ENCODE measurements around the gene SNAP25.

The SNAP25 gene

DNA sequence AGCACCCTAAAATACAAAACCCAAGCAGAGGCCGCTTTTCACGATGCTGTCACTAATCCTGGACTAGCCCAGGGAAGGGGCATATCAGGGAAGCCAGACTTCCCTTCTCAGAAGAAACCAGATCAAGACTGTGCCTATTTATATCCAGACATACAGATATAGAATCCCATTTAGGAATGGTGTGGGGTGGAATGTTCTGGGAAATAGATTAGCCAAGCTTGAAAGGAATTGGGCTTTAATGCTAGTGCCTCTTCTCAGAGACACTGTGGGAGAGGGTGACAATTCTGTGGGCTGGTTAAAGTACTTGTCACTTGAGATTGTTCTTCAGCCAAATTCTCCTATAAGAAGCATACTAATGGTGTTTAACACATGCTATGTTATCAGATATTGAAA is 45.5 kb downstream of the SNAP25 start:
- DNase-seq: no peak

DNA sequence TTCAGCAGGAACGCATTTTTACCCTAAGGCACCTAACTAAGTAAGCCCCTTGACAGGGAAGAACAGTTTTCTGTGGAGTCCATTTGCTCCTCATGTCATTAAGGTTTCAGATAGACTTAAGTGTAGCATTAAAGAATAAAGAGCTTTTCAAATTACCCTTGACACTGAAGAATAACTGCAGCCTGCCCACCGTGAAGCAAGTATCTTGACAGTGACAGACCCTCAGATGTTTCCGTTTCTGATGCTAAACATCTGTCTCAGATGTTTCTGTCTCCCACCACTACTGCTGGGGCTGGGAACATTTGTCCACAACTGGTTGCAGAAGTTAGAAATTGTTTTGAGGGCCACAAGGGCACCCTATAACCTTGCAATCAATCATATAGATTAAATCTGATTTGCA is 50.0 kb downstream of the SNAP25 start:
- no peak for DNase-seq

DNA sequence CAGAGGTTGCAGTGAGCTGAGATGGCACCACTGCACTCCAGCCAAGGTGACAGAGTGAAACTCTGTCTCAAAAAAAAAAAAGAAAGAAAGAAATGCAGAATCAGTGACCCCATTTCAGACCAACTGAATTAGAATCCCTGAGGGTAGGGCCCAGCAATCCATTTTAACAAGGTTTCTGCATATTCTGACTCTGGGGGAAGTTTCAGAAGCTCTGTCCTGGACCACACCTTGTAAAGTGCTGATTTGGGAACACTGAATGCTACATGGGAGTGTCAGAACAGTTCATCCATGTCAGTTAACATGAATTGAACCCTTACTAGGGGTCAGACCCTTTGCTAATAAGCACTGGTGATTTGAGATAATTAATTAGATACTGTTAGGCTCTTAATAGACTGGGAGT is 52.0 kb downstream of the SNAP25 start:
- DNase-seq: no peak

DNA sequence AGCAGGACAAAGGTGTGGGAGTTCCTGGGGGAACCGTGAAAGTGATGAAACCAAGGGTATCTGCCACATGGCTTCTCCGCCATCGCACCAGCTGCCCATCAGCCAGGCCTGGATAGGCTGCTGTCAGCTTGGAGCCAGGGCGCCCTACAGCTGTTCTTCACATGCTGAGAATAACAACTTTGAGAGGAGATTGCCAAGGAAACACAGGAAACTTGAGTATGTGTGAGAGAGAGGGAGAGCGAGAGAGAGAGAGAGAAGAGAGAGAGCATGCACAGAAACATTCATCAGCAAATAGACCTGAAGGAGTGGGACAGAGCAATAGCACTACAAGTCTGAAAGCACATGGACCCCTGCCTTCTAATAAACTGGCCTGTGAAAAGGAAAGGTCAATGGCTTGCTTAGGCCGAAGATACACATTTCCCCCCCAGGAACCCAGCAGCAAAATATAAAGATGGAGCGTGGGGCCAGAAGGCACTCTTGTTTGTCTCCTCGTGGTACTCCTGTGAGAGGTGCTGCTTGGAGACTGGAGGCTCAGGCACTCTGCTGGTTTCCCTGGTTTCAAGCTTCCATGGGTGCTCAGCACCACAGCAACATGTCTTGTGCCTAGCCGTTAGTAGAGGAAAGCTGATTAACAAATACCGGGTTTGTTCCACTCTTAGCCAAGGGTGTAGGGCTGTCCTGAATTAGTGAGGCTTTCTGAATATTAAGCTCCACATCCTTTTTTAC is 53.0 kb downstream of the SNAP25 start:
- no peak for DNase-seq

DNA sequence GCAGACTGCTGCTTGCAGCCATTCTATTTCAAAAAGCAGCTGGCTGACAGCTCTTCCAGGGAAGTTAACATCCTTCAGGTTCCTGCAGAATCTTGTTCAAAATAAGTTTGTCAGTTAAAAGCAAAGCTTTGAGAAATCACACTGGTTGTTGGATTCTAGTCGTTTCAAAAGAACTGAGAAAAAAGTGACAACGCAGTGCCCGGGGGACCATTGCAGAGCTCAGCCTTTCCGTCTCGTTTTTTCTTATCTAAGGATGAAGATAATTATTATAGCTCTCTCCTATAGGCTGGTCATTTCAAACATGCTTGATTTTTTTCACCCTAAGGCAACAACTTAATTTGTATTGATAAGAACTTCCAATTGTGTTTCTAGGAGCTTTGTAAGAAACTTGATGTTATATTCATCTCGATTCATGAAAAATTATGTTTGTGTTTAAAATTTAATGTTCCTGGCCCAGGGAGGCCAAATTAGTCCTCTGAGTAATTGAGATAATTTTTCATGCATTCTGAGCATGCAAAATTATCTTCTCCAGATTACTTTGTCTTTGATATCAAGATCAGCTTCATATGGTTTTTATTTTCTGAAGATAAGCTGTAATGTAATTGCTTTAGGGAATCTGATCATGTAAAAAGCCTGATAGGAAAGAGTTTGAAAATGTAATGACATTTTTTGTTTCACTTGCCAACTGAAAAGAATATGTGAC is 58.4 kb downstream of the SNAP25 start:
- DNase-seq: no peak

DNA sequence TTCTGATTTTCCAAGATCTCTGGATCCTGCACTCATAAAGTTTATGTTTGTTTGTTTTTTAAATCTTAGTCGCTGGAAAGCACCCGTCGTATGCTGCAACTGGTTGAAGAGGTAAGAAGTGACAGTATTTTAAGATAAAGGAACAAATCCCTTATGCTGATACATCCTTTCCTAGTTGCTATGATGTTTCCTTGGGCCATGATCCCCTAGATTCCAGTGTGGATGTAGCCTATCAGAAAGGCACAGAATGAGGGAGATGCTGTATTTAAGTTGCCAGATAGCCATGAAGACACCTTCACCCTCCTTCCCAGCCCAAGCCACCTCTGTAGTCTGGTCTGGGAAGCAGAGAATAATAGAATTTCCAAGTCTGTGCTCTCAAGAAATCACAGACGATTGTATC is 59.0 kb downstream of the SNAP25 start:
- DNase-seq: no peak

DNA sequence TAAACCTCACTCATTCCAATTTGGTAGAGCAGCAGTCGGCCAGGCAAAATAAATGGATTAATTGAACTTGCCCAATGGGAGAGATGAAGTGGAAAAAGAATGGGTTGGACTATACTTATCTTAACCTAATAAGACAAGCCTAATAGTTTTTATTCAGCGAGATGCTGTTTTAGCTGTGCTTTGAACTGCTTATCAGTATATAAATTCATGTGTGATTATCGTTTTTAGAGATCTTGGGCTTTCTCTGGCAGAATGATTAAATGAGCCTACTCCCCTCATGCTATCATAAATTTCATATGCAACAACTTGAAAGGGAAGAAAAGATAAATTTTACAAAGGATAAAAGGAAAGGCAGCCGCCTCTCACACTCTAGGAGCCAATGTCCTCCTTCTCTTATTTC is 59.8 kb downstream of the SNAP25 start:
- DNase-seq: no peak

DNA sequence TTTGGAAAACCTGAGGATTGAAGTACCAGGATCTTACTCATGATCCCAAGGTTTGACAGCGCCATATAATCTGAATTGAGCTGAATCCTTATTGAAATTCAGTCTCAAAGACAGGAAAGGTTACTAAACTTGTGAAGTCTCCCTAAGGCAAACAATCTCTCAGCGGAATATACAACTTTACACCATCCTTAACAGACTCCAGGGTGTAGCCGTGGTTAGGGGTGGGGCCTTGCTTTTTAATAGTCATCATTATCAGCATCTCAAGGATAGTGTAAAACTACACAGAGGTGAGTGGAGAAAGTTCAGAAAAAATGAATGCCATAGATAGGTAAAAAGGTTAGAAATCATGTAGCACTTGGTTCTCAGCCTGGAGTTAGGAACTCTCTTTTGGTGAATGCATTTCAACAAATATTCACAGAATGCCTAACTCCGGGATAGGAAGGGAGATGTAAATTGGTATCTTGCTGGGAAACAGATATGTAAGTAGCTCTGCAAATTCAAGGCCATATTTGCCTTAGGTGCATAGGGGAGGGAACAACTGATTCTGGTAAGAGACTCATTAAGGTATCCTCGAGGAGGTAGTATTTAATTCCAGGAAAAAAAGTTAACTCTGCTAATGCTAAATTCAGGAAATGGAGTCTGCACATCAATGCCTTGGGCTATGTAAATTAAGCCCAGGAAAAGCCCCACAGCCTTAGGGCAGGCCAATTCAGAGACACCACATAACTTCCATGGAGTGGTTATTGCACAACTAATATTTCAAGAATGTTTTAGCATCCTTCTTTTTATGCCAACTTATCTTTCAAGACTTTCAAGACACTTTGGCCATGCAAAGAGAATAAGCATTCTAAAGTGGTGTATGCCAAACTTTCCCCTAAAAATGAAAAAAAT is 61.6 kb downstream of the SNAP25 start:
- peak; percentile 23 for DNase-seq

DNA sequence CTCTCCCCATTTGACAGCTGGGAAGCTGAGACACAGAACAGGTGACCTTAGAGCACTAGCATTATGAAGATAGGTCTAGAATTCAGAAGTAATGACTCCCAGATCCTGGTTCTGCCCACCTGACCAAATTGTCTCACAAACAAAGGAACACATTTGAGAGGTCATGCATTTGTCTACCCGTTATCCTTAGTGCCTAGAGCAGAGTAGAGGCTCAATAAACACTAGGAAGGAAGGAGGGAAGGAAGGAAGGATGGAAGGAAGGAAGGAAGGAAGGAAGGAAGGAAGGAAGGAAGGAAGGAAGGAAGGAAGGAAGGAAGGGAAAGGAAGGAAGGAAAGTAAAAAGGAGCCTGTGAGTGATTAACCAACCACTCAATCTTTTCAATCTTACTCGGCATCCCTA is 63.3 kb downstream of the SNAP25 start:
- no peak for DNase-seq

DNA sequence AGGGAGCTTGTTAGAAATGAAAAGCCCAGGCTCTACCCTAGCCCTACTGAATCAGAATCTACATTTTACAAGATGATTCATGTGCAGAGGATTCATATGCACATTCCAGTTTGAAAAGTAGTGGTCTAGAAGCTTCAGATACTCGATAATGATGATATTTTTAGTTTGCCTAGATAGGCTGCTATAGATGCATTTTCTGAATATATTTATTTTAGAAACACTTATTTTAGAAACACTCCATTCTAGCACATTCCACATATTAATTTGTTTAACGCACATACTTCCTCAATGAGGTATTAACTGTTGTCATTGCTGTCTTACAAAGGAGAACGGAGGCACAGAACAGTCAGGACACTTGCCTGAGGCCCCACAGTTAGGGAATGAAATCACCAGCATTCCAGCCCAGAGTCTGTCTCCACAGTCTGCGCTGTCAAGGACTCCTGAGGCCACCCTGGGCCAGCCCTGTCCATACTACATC is 64.4 kb downstream of the SNAP25 start:
- peak; percentile 70 for DNase-seq

DNA sequence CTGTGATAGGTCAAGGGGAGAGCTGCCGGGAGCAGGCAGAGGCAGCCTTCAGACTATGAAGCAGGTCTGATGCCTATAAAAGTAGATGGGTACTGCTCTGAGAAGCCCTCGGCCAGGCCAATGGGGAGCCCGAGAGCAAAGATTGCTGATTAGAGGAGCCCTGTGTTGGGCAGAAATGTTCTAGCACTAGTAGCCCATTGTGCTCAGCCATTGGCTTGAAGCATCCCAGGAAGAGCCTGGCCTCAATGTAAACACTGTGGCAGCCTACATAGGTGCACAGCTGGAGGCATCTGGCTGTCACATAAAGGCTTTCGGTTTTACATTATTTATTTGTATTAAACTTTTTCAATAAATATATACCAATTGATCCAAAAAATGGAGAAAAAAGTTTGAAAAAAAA is 67.7 kb downstream of the SNAP25 start:
- no peak for DNase-seq

DNA sequence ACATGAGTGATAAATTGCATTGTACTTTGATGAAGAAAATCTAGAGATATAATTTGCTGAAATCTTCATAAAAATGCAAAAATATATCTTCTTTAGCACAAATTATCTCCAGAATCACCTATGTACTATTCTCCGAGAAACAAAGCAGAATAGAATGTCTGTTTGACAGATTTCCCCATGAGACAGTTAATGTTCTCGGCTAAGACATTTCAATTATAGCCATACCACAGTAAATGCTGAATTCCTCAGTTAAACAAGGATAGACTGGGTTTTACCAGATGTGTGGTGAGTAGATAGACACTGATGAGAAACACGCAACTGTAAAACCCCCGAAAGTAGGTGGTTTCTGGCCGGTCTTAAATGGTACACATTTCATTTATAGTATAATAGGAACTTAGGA is 69.8 kb downstream of the SNAP25 start:
- DNase-seq: no peak

DNA sequence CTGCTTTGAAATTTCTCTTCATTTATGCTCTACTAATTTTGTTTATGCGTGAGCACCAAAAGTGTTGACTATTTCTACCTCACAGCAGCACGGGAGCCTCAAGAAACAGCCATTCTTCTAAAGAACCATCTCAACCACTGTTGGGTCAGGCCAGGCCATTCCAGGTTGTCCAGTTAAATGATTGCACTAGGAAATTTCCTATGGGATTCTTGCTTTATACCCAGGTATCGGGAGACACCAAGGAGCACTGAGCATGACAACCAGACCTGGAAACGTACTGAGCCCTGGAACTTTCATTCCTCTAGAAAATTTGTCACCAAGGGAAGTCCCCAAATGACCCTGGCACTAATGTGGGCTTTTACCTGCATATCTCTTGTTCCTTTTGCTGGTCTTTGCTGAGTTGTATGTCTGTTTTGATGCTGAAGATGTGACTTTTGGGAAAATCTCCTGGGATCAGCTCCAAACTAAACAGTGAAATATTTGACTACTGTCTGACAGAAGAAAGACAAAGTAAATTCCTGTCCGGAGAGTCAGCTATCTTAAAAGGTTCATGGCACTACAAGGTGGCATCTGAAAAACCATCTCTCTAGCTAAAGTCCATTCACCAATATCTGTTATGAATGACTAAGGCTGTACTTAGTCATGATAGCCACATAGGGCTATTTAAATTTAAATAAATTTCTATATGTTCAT is 70.5 kb downstream of the SNAP25 start:
- DNase-seq: no peak

DNA sequence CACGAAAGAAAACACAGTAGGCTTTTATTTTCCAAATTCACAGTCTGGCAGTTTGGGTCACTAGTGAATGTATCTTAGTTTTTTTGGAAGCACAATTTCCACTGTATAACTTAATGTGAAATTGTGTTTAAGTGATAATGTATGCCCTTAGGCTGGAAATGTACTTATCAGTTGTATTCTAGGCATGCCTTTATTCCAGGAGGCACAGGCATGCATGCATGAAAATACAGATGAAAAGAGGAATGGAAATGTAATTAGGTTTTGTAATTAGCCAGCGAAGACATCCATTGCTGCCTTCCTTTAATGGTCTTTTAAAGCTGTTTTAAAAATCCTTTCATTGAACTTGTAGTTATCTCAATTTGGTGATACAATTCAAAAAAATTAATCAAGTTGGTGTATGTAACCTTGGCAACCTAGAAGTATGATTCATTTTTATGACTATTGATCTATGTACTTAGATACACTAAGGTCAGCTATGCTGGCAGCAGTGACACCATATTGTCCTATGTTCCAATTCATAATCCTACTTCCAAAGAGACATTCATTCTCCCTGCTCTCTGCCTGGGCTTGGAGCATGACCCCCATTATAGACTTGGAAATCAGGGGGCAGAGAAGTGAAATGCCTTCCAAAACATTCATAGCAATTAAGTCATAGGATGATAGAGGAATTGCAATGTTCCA is 73.1 kb downstream of the SNAP25 start:
- DNase-seq: no peak

DNA sequence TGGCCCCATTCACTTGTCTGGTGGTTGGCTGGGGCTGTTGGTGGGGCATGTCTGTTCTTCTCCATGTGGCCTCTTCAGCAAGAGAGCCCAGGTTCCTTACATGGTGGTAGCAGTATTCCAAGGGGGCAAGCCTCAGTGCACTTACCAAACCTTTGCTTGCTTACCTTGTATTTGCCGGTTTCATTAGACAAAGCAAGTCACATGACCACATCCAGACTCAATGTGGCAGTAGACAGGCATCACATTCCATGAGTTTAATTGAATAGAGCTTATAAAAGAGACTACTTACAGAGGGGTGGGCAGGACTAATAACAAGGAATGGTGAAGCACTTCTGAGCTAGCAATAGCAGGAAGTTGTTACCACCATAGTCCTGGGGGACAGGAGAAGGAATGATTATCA is 78.6 kb downstream of the SNAP25 start:
- DNase-seq: no peak

DNA sequence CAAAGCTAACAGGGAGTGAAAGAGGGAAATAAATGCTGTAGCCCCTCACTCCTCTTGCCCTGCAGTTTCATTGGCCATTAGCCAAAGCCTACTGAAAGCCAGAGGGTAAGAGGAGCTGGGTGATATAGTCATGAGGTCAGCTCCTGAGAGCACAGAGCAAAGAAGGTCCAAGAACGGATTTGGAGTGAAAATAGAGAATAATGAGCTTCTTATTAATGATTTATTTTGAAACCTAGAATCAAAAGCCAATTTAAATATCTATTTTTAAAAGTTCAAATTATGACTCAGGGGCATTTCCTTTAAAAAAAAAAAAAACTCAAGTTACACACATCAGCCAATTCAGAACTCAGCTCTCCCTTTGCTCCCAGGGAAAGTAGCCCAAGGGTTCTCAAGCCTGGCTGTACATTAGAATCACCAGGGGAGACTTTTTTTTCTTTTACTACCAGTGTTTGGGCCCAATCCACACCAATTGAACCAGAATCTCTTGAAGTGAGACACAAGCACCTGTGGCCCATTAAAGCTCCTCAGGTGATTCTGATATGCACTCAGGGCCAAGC is 79.1 kb downstream of the SNAP25 start:
- no peak for DNase-seq

DNA sequence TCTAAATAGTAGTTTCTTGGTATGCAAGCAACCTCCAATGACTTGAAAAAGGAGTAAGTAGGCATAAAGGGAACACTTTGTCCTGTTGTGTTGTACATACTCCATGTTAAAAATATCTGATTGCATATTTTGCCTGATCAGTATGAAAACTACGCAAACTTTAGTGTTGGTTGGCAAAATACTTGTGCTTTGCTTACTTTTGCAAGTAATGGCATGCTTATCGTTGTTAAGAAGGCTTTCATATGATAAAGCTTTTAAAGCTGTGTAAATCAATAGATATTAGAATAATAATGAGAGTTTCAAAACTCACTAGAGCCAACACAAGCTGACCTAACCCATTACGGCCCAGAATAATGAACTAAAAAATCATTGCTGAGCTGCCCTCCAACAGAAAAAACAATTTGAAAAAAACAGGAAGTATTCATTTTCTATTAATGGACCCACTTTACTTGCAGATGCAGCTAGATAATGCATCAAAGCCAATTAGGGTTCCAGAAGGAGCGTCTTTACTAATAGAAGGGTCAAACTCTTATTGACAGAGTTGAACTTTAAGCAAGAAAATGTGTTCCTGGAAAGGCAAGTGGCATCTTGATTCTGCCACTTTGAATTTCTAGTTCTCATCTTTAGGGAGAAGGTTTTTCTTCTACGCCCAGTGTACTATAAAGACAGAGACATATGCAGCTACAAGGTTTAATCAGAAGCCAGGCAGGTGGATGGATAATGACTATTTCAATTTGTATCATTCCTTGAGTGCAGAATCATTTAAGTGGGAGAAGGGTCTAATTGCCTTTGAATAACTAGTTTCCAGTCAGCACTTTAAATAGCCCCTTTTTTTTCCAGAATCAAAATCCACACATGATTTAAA is 82.2 kb downstream of the SNAP25 start:
- DNase-seq: no peak

DNA sequence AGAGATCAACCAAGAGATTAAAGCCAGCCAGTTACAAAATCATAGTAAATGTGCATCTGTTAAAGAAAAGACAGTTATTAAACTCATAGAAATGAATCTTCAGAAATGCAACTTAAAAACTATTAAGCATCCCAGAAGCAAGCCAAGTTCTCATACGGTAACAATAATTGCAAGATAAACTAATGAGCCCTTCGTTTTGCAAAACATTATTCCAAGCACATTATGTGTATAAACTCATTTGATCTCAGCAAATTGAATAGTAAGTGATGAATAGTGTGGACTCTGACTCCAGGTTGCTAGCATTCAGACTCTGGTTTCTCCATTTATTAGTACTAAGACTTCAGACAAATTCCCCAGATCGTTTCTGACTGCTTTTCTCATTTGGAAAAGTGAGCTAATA is 85.2 kb downstream of the SNAP25 start:
- DNase-seq: no peak

DNA sequence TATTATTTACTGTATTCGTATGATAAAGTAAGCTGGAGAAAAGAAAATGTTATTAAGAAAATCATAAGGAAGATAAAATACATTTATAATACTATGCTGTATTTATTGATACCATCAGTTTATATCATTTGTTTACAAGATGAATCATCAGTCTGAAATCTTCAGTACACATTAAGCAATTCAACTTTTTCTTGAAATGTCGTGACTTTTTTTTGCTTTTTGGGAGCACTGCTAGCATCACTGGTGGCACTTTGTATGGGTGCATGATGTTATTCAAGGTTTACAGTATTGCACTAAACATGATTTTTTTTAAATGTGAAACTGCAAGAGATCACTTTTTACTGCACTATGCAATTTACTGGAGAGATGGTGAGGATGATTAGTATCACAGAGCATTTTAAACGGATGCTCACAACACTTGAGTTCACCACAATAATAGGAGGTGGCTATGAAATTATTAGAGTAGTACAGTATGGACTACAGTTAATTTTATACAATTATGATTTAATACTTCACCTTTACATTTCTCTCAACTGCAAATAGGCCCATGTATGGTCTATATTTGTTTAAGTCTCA is 85.9 kb downstream of the SNAP25 start:
- DNase-seq: no peak
